Neural crest cell (in vitro differentiated cells): ENCODE data around the gene NXPE1. TPM values are rescaled to one million over a fixed set of nuclear protein-coding genes. Genes with fewer than 3 reads are reported as not detected.
"Not testable (repeated sequence)": the region's sequence is repeated elsewhere in the genome, so short reads cannot be mapped to it uniquely, and the experiment has no call there.

ENCODE experiments used
- DNase-seq: peaks from one replicate; pipeline ENCODE4 v3.0.0; 2021; ENCODE audit warnings: low read depth, mixed read lengths, low spot score
- H3K27ac Mint-ChIP-seq: one replicate; pipeline ENCODE4 v1.8.0; 2021; ENCODE audit warnings: mild to moderate bottlenecking, mixed read lengths; ENCODE audit not compliant: unreplicated experiment
- H3K27me3 Mint-ChIP-seq: 2 replicates; pipeline ENCODE4 v1.8.0; 2021; ENCODE audit warnings: low read depth, mild to moderate bottlenecking, mixed read lengths
- H3K36me3 Mint-ChIP-seq: 2 replicates; pipeline ENCODE4 v1.8.0; 2021; ENCODE audit warnings: low read depth, mild to moderate bottlenecking, mixed read lengths
- H3K4me1 Mint-ChIP-seq: 2 replicates; pipeline ENCODE4 v1.8.0; 2021; ENCODE audit warnings: mixed read lengths
- H3K4me3 Mint-ChIP-seq: one replicate; pipeline ENCODE4 v1.8.0; 2021; ENCODE audit warnings: mild to moderate bottlenecking, mixed read lengths
- H3K9me3 Mint-ChIP-seq: 2 replicates; pipeline ENCODE4 v1.8.0; 2021; ENCODE audit warnings: mixed read lengths
- total RNA-seq: library from RNA; stranded (reverse); gene quantifications from 2 replicates; pipeline ENCODE4 v1.2.1, GENCODE V29; 2021
- TF ChIP-seq, protein P1 (sequence below): fragments of 200-600 bp; sonication (generic); conservative IDR thresholded peaks from 2 replicates; pipeline ENCODE4 v1.5.0; 2021; ENCODE audit warnings: antibody characterized with exemption, mild to moderate bottlenecking

Gene NXPE1
- total RNA-seq, 1 donor from 2014 or later, result not detected

DNA sequence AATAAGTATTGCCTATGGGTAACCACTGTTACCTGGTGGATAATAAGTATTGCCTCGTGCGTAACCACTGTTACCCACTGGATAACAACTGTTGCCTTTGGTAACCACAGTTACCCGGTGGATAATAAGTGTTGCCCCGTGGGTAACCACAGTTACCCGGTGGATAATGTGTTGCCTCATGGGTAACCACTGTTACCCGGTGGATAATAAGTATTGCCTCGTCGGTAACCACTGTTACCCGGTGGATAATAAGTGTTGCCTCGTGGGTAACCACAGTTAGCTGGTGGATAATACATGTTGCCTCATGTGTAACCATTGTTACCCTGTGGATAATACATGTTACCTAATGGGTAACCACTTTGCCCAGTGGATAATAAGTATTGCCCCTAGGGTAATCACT, 45.7 kb upstream of the NXPE1 start:
- no peak overlapping the region for H3K27ac Mint-ChIP-seq
- TF ChIP-seq, protein P1, sequence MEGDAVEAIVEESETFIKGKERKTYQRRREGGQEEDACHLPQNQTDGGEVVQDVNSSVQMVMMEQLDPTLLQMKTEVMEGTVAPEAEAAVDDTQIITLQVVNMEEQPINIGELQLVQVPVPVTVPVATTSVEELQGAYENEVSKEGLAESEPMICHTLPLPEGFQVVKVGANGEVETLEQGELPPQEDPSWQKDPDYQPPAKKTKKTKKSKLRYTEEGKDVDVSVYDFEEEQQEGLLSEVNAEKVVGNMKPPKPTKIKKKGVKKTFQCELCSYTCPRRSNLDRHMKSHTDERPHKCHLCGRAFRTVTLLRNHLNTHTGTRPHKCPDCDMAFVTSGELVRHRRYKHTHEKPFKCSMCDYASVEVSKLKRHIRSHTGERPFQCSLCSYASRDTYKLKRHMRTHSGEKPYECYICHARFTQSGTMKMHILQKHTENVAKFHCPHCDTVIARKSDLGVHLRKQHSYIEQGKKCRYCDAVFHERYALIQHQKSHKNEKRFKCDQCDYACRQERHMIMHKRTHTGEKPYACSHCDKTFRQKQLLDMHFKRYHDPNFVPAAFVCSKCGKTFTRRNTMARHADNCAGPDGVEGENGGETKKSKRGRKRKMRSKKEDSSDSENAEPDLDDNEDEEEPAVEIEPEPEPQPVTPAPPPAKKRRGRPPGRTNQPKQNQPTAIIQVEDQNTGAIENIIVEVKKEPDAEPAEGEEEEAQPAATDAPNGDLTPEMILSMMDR, result no peak
- no peak overlapping the region for H3K4me3 Mint-ChIP-seq
- no peaks in the 10 kb centered on the region for H3K36me3 Mint-ChIP-seq
- no peaks in the 10 kb centered on the region for H3K4me1 Mint-ChIP-seq
- DNase-seq, result no peak
- peaks cover 11% of the 10 kb centered on the region for H3K9me3 Mint-ChIP-seq
- H3K27me3 Mint-ChIP-seq, result no peaks in the 10 kb centered on the region

DNA sequence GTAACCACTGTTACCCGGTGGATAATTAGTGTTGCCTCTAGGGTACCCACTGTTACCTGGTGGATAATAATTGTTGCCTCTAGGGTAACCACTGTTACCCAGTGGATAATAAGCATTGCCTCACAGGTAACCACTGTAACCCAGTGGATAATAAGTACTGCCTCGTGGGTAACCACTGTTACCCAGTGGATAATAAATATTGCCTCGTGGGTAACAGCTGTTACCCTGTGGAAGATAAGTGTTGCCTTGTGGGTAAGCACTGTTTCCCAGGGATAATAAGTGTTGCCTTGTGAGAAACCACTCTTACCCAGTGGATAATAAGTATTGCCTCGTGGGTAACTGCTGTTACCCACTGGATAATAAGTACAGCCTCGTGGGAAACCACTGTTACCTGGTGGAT, 45.2 kb upstream of the NXPE1 start:
- Mint-ChIP-seq H3K4me1 (no peaks in the 10 kb centered on the region), H3K27me3 (no peaks in the 10 kb centered on the region), H3K36me3 (no peaks in the 10 kb centered on the region), H3K4me3 (no peak overlapping the region), H3K9me3 (peaks cover 11% of the 10 kb centered on the region), H3K27ac (no peak overlapping the region)
- no peak for DNase-seq
- TF ChIP-seq, protein P1, result no peak

DNA sequence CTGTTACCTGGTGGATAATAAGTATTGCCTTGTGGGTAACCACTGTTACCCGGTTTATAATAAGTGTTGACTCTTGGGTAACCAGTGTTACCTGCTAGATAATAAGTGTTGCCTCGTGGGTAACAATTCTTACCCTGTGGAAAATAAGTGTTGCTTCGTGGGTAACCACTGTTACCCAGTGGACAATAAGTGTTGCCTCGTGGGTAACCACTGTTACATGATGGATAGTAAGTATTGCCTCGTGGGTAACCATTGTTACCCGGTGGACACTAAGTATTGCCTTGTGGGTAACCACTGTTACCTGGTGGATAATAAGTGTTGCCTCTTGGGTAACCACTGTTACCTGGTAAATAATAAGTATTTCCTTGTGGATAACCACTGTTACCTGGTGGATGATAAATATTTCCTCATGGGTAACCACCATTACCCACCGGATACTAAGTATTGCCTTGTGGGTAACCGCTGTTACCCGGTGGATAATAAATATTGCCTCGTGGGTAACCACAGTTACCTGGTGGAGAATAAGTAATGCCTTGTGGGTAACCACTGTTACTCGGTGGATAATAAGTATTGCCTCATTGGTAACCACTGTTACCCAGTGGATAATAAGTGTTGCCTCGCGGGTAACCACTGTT, 44.6 kb upstream of the NXPE1 start:
- no peaks in the 10 kb centered on the region for H3K4me1 Mint-ChIP-seq
- no peaks in the 10 kb centered on the region for H3K36me3 Mint-ChIP-seq

DNA sequence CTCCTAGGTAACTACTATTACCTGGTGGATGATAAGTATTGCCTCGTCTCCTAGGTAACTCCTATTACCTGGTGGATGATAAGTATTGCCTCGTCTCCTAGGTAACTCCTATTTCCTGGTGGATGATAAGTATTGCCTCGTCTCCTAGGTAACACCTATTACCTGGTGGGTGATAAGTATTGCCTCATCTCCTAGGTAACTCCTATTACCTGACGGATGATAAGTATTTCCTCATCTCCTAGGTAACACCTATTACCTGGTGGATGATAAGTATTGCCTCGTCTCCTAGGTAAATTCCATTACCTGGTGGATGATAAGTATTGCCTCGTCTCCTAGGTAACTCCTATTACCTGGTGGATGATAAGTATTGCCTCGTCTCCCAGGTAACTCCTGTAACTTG, 43.5 kb upstream of the NXPE1 start:
- not testable (repeated sequence) for H3K4me3 Mint-ChIP-seq, H3K27ac Mint-ChIP-seq, H3K36me3 Mint-ChIP-seq, H3K4me1 Mint-ChIP-seq, DNase-seq, H3K27me3 Mint-ChIP-seq
- peaks cover 11% of the 10 kb centered on the region for H3K9me3 Mint-ChIP-seq

More for the DNA sequence above, 44.6 kb upstream of the NXPE1 start:
- TF ChIP-seq, protein P1, result no peak
- Mint-ChIP-seq H3K27me3 (no peaks in the 10 kb centered on the region), H3K27ac (no peak overlapping the region), H3K4me3 (no peak overlapping the region), H3K9me3 (peaks cover 11% of the 10 kb centered on the region)
- no peak for DNase-seq

DNA sequence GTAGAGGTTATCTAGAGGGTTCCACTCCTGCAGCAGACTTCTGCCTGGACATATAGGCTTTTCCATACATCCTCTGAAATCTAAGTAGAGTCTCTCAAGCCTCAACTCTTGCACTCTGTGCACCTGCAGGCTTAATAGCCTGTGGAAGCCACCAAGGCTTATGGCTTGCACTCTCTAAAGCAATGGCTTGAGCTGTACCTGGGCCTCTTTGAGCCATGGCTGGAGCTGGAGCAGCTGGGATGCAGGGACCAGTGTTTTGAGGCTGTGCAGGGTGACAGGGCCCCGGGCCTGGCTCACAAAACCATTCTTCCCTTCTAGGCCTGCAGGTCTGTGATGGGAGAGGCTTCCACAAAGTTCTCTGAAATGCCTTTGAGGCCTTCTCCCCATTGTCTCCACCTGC, 38.8 kb upstream of the NXPE1 start:
- H3K36me3 Mint-ChIP-seq, result no peaks in the 10 kb centered on the region
- H3K4me3 Mint-ChIP-seq, result no peak overlapping the region
- H3K9me3 Mint-ChIP-seq, result peaks cover 5% of the 10 kb centered on the region
- no peak overlapping the region for H3K27ac Mint-ChIP-seq
- no peaks in the 10 kb centered on the region for H3K4me1 Mint-ChIP-seq
- H3K27me3 Mint-ChIP-seq, result peaks cover 3% of the 10 kb centered on the region
- no peak for DNase-seq
- TF ChIP-seq, protein P1, result no peak

DNA sequence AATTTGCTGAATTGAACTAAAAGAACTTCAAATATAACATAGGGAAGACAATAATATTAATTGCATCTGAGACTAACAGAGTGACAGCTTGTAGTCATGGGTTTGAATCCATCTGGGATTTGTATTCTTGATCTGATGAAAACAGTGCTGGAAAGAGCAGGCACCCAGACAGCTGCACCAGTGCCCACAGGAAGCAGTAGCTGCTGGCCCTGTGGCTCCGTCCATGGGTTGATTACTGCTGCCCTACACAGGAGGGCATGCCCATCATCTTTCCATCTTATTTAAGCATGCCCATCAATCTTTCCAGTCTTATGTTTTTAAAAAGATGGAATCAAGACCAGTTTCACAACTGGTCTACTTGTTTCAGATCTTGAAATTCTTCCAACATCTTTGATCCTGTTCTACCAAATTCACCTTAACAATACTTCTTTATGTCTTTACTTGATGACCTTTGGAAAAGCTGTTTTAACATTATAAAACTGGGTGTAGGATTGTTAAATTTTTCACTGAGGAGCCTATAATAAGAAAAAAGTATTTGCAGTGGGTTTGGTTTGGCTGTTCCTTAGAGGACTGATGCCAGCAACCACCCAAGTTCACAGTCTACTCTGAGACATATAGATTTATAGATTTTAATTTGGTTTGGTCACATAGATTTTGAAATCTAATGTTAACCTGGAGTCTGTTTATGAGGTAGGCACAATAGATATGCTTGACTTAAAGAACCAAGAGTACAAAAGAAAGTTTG, 36.7 kb upstream of the NXPE1 start:
- H3K4me1 Mint-ChIP-seq, result no peaks in the 10 kb centered on the region
- H3K27me3 Mint-ChIP-seq, result peaks cover 20% of the 10 kb centered on the region
- H3K27ac Mint-ChIP-seq, result no peak overlapping the region
- DNase-seq, result no peak
- TF ChIP-seq, protein P1, result no peak
- no peaks in the 10 kb centered on the region for H3K9me3 Mint-ChIP-seq
- H3K36me3 Mint-ChIP-seq, result no peaks in the 10 kb centered on the region
- H3K4me3 Mint-ChIP-seq, result no peak overlapping the region
